GM23338 (cell line): Measurements from ENCODE around the gene ZNF841. TPM values are rescaled to one million over a fixed set of nuclear protein-coding genes. Genes with fewer than 3 reads are reported as not detected.

Source experiments
- ATAC-seq: fragments of 200-7000 bp; cut with Tn5 transposase; 3 replicates; pipeline ENCODE4 v1.9.1; 2020
- DNase-seq: peaks from one replicate; pipeline ENCODE4 v3.0.0-alpha.2; 2015; ENCODE audit warnings: low spot score
- H2AFZ ChIP-seq: fragments of 200-600 bp; sonication (generic); 2 replicates; pipeline ENCODE4 v1.8.0; 2016; ENCODE audit warnings: antibody characterized with exemption, mild to moderate bottlenecking, moderate library complexity
- H3F3A ChIP-seq: fragments of 200-600 bp; sonication (generic); replicated peaks from 2 replicates; pipeline ENCODE4 v1.8.0; 2017; ENCODE audit warnings: antibody characterized with exemption, mixed run types, low read depth
- H3K27ac ChIP-seq: fragments of 200-600 bp; sonication (generic); 2 replicates; pipeline ENCODE4 v1.6.1; 2016; ENCODE audit warnings: low read depth
- H3K27me3 ChIP-seq: fragments of 200-600 bp; sonication (generic); 2 replicates; pipeline ENCODE4 v1.8.0; 2016; ENCODE audit warnings: mild to moderate bottlenecking, mixed run types, moderate library complexity; ENCODE audit not compliant: insufficient read depth
- H3K36me3 ChIP-seq: fragments of 200-600 bp; sonication (generic); 2 replicates; pipeline ENCODE4 v1.8.0; 2016; ENCODE audit warnings: mild to moderate bottlenecking; ENCODE audit not compliant: insufficient read depth
- H3K4me1 ChIP-seq: fragments of 200-600 bp; sonication (generic); 2 replicates; pipeline ENCODE4 v1.8.0; 2016; ENCODE audit warnings: mild to moderate bottlenecking, moderate library complexity; ENCODE audit not compliant: insufficient read depth
- H3K4me2 ChIP-seq: fragments of 200-600 bp; sonication (generic); 2 replicates; pipeline ENCODE4 v1.7.1; 2017; ENCODE audit warnings: mixed run types
- H3K4me3 ChIP-seq: fragments of 200-600 bp; sonication (generic); 2 replicates; pipeline ENCODE4 v1.6.1; 2016; ENCODE audit warnings: mixed run types
- H3K79me2 ChIP-seq: fragments of 200-600 bp; sonication (generic); replicated peaks from 2 replicates; pipeline ENCODE4 v1.8.0; 2017; ENCODE audit warnings: mild to moderate bottlenecking; ENCODE audit not compliant: insufficient read depth
- H3K9me2 ChIP-seq: fragments of 200-600 bp; sonication (generic); 2 replicates; pipeline ENCODE4 v1.8.0; 2017; ENCODE audit not compliant: insufficient read depth
- H4K20me1 ChIP-seq: fragments of 200-600 bp; sonication (generic); replicated peaks from 2 replicates; pipeline ENCODE4 v1.8.0; 2017; ENCODE audit warnings: mild to moderate bottlenecking; ENCODE audit not compliant: insufficient read depth
- H3K27ac Mint-ChIP-seq: 2 replicates; pipeline ENCODE4 v1.8.0; 2020; ENCODE audit warnings: inconsistent platforms, mild to moderate bottlenecking, moderate library complexity, mixed read lengths
- H3K27me3 Mint-ChIP-seq: 3 replicates; pipeline ENCODE4 v1.8.0; 2022; ENCODE audit warnings: low read depth, mild to moderate bottlenecking, moderate library complexity, mixed read lengths, inconsistent platforms; ENCODE audit not compliant: insufficient read depth, poor library complexity
- H3K36me3 Mint-ChIP-seq: 3 replicates; pipeline ENCODE4 v1.8.0; 2021; ENCODE audit warnings: low read depth, mild to moderate bottlenecking, inconsistent platforms, moderate library complexity, mixed read lengths
- H3K4me1 Mint-ChIP-seq: 3 replicates; pipeline ENCODE4 v1.8.0; 2020; ENCODE audit warnings: mild to moderate bottlenecking, inconsistent platforms, mixed read lengths
- H3K4me3 Mint-ChIP-seq: 3 replicates; pipeline ENCODE4 v1.8.0; 2021; ENCODE audit warnings: moderate library complexity, mild to moderate bottlenecking, inconsistent platforms, mixed read lengths
- H3K9me3 Mint-ChIP-seq: 3 replicates; pipeline ENCODE4 v1.8.0; 2020; ENCODE audit warnings: moderate library complexity, mild to moderate bottlenecking, inconsistent platforms, mixed read lengths
- EZH2 ChIP-seq: fragments of 200-600 bp; sonication (generic); IDR thresholded peaks from one replicate; pipeline ENCODE4 v1.8.0; 2017; ENCODE audit warnings: antibody characterized with exemption, mild to moderate bottlenecking, low read depth; ENCODE audit not compliant: unreplicated experiment
- EZH2phosphoT487 ChIP-seq: fragments of 200-600 bp; sonication (generic); IDR thresholded peaks from one replicate; pipeline ENCODE4 v1.8.1; 2018; ENCODE audit warnings: antibody characterized with exemption; ENCODE audit not compliant: unreplicated experiment
- JUNB ChIP-seq: IDR thresholded peaks from one replicate; pipeline ENCODE4 v1.6.1; 2016; ENCODE audit warnings: antibody characterized with exemption; ENCODE audit not compliant: unreplicated experiment
- NANOG ChIP-seq: IDR thresholded peaks from 2 replicates; pipeline ENCODE4 v1.6.1; 2016; ENCODE audit warnings: antibody characterized with exemption, borderline replicate concordance
- POLR2AphosphoS5 ChIP-seq: IDR thresholded peaks from 2 replicates; pipeline ENCODE4 v1.6.1; 2016; ENCODE audit warnings: antibody characterized with exemption, low read depth
- REST ChIP-seq: IDR thresholded peaks from one replicate; pipeline ENCODE4 v1.6.1; 2018; ENCODE audit warnings: antibody characterized with exemption; ENCODE audit not compliant: unreplicated experiment
- ZNF114 ChIP-seq: fragments of 250-450 bp; sonication (Bioruptor Pico); IDR thresholded peaks from 2 replicates; pipeline ENCODE4 v1.5.0; 2020; ENCODE audit warnings: mild to moderate bottlenecking, moderate library complexity
- ZNF331 ChIP-seq: fragments of 250-450 bp; sonication (Bioruptor Pico); IDR thresholded peaks from 2 replicates; pipeline ENCODE4 v1.5.0; 2020; ENCODE audit warnings: low read depth, mild to moderate bottlenecking, moderate library complexity
- ZNF462 ChIP-seq: fragments of 250-450 bp; sonication (Bioruptor Pico); IDR thresholded peaks from 2 replicates; pipeline ENCODE4 v1.5.0; 2020; ENCODE audit warnings: mild to moderate bottlenecking, moderate library complexity
- polyA plus RNA-seq: library from polyadenylated mRNA; unstranded; fragments of >200 nt; fragmentation: Nextera tagmentation; extraction: Ambion mirVana; gene quantifications from 2 replicates; pipeline ENCODE4 v1.2.1, GENCODE V29; 2016
- total RNA-seq: library from RNA; depleted of rRNA; stranded (reverse); fragments of >200 nt; shearing (Covaris generic); gene quantifications from 2 replicates; pipeline ENCODE4 v1.2.3, GENCODE V29; 2014
- TF ChIP-seq, protein P1 (sequence below): IDR thresholded peaks from 2 replicates; pipeline ENCODE4 v1.6.1; 2016; ENCODE audit warnings: antibody characterized with exemption

Gene ZNF841
- total and polyA plus RNA-seq, 2 experiments from 2014 or later = 5.3 to 12.8 TPM

GRCh38 chr19:52069653-52070052 lies 25.9 kb downstream of the ZNF841 start:
- H3K36me3 Mint-ChIP-seq = peaks cover 100% of the 10 kb centered on the region
- Histone ChIP-seq H3K9me2 (no peaks in the 10 kb centered on the region), H3K4me3 (no peak overlapping the region), H3K4me2 (no peak overlapping the region), H3F3A (no peaks in the 10 kb centered on the region), H2AFZ (no peak overlapping the region), H3K4me1 (no peaks in the 10 kb centered on the region), H3K79me2 (no peaks in the 10 kb centered on the region), H3K27ac (no peak overlapping the region), H3K36me3 (peaks cover 44% of the 10 kb centered on the region), H3K27me3 (no peaks in the 10 kb centered on the region), H4K20me1 (no peaks in the 10 kb centered on the region)
- ATAC-seq = no peak
- H3K27me3 Mint-ChIP-seq = peaks cover 5% of the 10 kb centered on the region
- H3K4me1 Mint-ChIP-seq = no peaks in the 10 kb centered on the region
- no peak overlapping the region for H3K27ac Mint-ChIP-seq
- TF ChIP-seq ZNF114 (no peak), ZNF331 (CRISPR knock-in tag) (no peak), EZH2phosphoT487 (no peak), NANOG (no peak), EZH2 (no peak), POLR2AphosphoS5 (no peak), ZNF462 (CRISPR knock-in tag) (no peak), JUNB (no peak), REST (no peak)
- TF ChIP-seq, protein P1, sequence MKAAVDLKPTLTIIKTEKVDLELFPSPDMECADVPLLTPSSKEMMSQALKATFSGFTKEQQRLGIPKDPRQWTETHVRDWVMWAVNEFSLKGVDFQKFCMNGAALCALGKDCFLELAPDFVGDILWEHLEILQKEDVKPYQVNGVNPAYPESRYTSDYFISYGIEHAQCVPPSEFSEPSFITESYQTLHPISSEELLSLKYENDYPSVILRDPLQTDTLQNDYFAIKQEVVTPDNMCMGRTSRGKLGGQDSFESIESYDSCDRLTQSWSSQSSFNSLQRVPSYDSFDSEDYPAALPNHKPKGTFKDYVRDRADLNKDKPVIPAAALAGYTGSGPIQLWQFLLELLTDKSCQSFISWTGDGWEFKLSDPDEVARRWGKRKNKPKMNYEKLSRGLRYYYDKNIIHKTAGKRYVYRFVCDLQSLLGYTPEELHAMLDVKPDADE = no peak
- no peak overlapping the region for H3K4me3 Mint-ChIP-seq
- no peak for DNase-seq
- peaks cover 90% of the 10 kb centered on the region for H3K9me3 Mint-ChIP-seq
